HL-60 (cell line): ENCODE results near the gene CNKSR2.

Experiments
- CTCF ChIP-seq: IDR thresholded peaks from one replicate; pipeline ENCODE4 v1.5.1; 2011; ENCODE audit warnings: low read length, control low read depth, inconsistent platforms; ENCODE audit not compliant: insufficient read depth
- GABPA ChIP-seq: IDR thresholded peaks from 2 replicates; pipeline ENCODE4 v1.6.1; 2012; ENCODE audit warnings: low read depth
- POLR2AphosphoS5 ChIP-seq: IDR thresholded peaks from 2 replicates; pipeline ENCODE4 v1.6.1; 2012; ENCODE audit warnings: low read depth
- REST ChIP-seq: IDR thresholded peaks from 2 replicates; pipeline ENCODE4 v1.6.1; 2012; ENCODE audit warnings: low read depth; ENCODE audit not compliant: insufficient replicate concordance
- SPI1 ChIP-seq: IDR thresholded peaks from 2 replicates; pipeline ENCODE4 v1.6.1; 2012; ENCODE audit warnings: low read depth, mild to moderate bottlenecking, borderline replicate concordance

- TF ChIP-seq CTCF (no peak), POLR2AphosphoS5 (no peak), GABPA (no peak), REST (no peak), SPI1 (no peak)
Observed at GRCh38 chrX:21632027-21632426, 257.8 kb downstream of the CNKSR2 start.
